ENCODE measurements around the gene RUVBL1. TPM values are rescaled to one million over a fixed set of nuclear protein-coding genes. Genes with fewer than 3 reads are reported as not detected.

Gene RUVBL1
- total and polyA plus RNA-seq, 10 of the 15 experiments (the other 5 are each of a cell fraction or from before 2014, with no cell fraction given), result 15.2 to 142 (median 84.2) TPM

DNA sequence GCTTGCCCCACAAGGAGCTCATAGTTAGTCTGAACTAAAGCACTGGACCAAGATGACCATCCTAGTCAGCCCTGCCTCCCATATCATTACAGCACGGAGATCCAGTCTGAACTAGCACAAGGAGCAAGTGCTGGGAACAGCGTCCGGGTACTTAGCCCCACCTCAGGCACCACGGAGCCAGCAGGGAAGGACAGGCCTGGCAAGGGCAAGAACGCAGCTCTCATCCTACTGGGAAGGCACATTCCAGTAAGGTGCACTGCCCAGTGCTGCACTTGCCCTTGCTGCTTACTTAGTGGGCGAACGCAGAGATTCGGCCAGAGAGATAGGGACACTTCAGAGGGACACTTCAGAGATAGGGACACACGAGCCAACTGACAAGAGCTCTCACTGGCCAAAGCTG lies 43.8 kb downstream of the RUVBL1 start:
- POLR2A ChIA-PET, result no interaction called here
- 99% methylated on average over 9 of the region's 9 CpGs for WGBS (ENCODE audit: insufficient coverage, insufficient replicate concordance, low lambda C conversion rate, missing lambda C conversion rate)
- no peaks in the 10 kb centered on the region for H4K20me1 ChIP-seq (ENCODE audit: control insufficient read depth, insufficient read depth)
- peaks cover 3 to 16% of the 10 kb centered on the region in 2 experiments; a peak in 3 of 4 replicates for H3K36me3 ChIP-seq (ENCODE audit: control insufficient read depth in 2 of 2, insufficient read depth in 2 of 2, low read length in 1 of 2)
- H3K4me3 ChIP-seq, result no peak overlapping the region
- DNase-seq (ENCODE audit: low read depth, low spot score) (no peak), FAIRE-seq (no peak), ATAC-seq (no peak)
- no TSS peak for BruUV-seq (replicated peaks)
- RAD21 ChIA-PET (ENCODE audit: unreplicated experiment), result no interaction called here
- TF ChIP-seq ZNF24 (IDR thresholded peaks at IDR 0.05) (no peak), MTA2 (IDR thresholded peaks at IDR 0.05; ENCODE audit: low read depth) (no peak), SMAD5 (IDR thresholded peaks at IDR 0.05; ENCODE audit: low read depth) (no peak), NFXL1 (IDR thresholded peaks at IDR 0.05; ENCODE audit: borderline replicate concordance) (no peak), TCF12 (IDR thresholded peaks at IDR 0.05; ENCODE audit: low read depth, low read length) (no peak), SRF (IDR thresholded peaks at IDR 0.05; ENCODE audit: low read depth in 2 of 2, low read length in 2 of 2) (no peak), CREM (IDR thresholded peaks at IDR 0.05; ENCODE audit: low read depth) (no peak)
- no peak overlapping the region for H3K9ac ChIP-seq (ENCODE audit: control insufficient read depth, insufficient read depth, low read length)
- H3K27me3 ChIP-seq (replicated peaks in 1 of 2; ENCODE audit: control insufficient read depth in 2 of 2, insufficient read depth in 2 of 2, low read length in 1 of 2), result no peaks in the 10 kb centered on the region
- no peak overlapping the region for H2AFZ ChIP-seq (ENCODE audit: control insufficient read depth, low read depth, low read length)
- in situ Hi-C loops (cut with MboI), result loop anchor here (25.0 kb wide), 1 partner anchor 532 kb away; no protein-coding TSS in a partner anchor
- peaks cover 4% of the 10 kb centered on the region for H3K4me1 ChIP-seq (ENCODE audit: control insufficient read depth, insufficient read depth, low read length)
- CTCF ChIA-PET, result interaction anchor here (0.6 kb wide), 2 partner anchors 8 to 517 kb away, joined by 3 to 4 read pairs; no protein-coding TSS in a partner anchor
- intact Hi-C loops (cut with micrococcal nuclease; ENCODE audit: unreplicated experiment), result no loop called here
- H3K27ac ChIP-seq (ENCODE audit: control insufficient read depth, insufficient read depth), result no peak overlapping the region
- no peaks in the 10 kb centered on the region for H3K9me3 ChIP-seq (replicated peaks; ENCODE audit: control insufficient read depth, insufficient read depth, low read length)
- no peak overlapping the region for H3K4me2 ChIP-seq (ENCODE audit: control insufficient read depth, insufficient read depth)
- SMC1A ChIA-PET (ENCODE audit: uncharacterized antibody, unreplicated experiment), result interaction anchor here (0.5 kb wide), 1 partner anchor 672 kb away, joined by 3 read pairs; no protein-coding TSS in a partner anchor
- H3K79me2 ChIP-seq (ENCODE audit: control insufficient read depth, insufficient read depth, low read length), result no peaks in the 10 kb centered on the region

GRCh38 chr3:128078875-128079274 lies 44.7 kb downstream of the RUVBL1 start:
- no TSS peak for BruUV-seq (replicated peaks)
- ChIA-PET CTCF (no interaction called here), POLR2A (no interaction called here), RAD21 (ENCODE audit: unreplicated experiment) (no interaction called here), SMC1A (ENCODE audit: uncharacterized antibody, unreplicated experiment) (no interaction called here)
- Histone ChIP-seq H3K9ac (ENCODE audit: control insufficient read depth, insufficient read depth, low read length) (no peak overlapping the region), H3K27ac (ENCODE audit: control insufficient read depth, insufficient read depth) (no peak overlapping the region), H3K4me3 (no peak overlapping the region), H3K27me3 (replicated peaks in 1 of 2; ENCODE audit: control insufficient read depth in 2 of 2, insufficient read depth in 2 of 2, low read length in 1 of 2) (no peaks in the 10 kb centered on the region), H3K79me2 (ENCODE audit: control insufficient read depth, insufficient read depth, low read length) (no peaks in the 10 kb centered on the region), H4K20me1 (ENCODE audit: control insufficient read depth, insufficient read depth) (no peaks in the 10 kb centered on the region), H3K4me1 (ENCODE audit: control insufficient read depth, insufficient read depth, low read length) (peaks cover 4% of the 10 kb centered on the region), H3K36me3 (ENCODE audit: control insufficient read depth in 2 of 2, insufficient read depth in 2 of 2, low read length in 1 of 2) (peaks cover 3 to 14% of the 10 kb centered on the region in 2 experiments; a peak in 3 of 4 replicates), H3K4me2 (ENCODE audit: control insufficient read depth, insufficient read depth) (no peak overlapping the region), H2AFZ (ENCODE audit: control insufficient read depth, low read depth, low read length) (no peak overlapping the region), H3K9me3 (replicated peaks; ENCODE audit: control insufficient read depth, insufficient read depth, low read length) (no peaks in the 10 kb centered on the region)
- WGBS (ENCODE audit: insufficient coverage, insufficient replicate concordance, low lambda C conversion rate, missing lambda C conversion rate), result 94% methylated on average over 8 of the region's 8 CpGs
- ATAC-seq (no peak), FAIRE-seq (no peak), DNase-seq (ENCODE audit: low read depth, low spot score) (no peak)
- in situ Hi-C loops (cut with MboI) (loop anchor here (25.0 kb wide), 1 partner anchor 533 kb away; no protein-coding TSS in a partner anchor), intact Hi-C loops (cut with micrococcal nuclease; ENCODE audit: unreplicated experiment) (no loop called here)
- no peak for TF ChIP-seq NFYB (IDR thresholded peaks at IDR 0.05; ENCODE audit: insufficient read depth, low read depth, low read length)
- TF ChIP-seq, protein P1, sequence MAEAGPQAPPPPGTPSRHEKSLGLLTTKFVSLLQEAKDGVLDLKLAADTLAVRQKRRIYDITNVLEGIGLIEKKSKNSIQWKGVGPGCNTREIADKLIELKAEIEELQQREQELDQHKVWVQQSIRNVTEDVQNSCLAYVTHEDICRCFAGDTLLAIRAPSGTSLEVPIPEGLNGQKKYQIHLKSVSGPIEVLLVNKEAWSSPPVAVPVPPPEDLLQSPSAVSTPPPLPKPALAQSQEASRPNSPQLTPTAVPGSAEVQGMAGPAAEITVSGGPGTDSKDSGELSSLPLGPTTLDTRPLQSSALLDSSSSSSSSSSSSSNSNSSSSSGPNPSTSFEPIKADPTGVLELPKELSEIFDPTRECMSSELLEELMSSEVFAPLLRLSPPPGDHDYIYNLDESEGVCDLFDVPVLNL (IDR thresholded peaks at IDR 0.05; ENCODE audit: low read depth, low read length), result no peak
- no peak for TF ChIP-seq RAD21 (IDR thresholded peaks at IDR 0.05; ENCODE audit: insufficient read depth, low read depth, low read length)
- no peak for TF ChIP-seq ZNF217 (IDR thresholded peaks at IDR 0.05)
- TF ChIP-seq MEF2B (IDR thresholded peaks at IDR 0.05; ENCODE audit: partially characterized antibody, poor library complexity, severe bottlenecking), result no peak
- TF ChIP-seq WRNIP1 (IDR thresholded peaks at IDR 0.05; ENCODE audit: borderline replicate concordance, low read depth, low read length), result no peak
- no peak for TF ChIP-seq HSF1 (IDR thresholded peaks at IDR 0.05; ENCODE audit: low read depth, low read length)
- TF ChIP-seq ZNF207 (IDR thresholded peaks at IDR 0.05; ENCODE audit: borderline replicate concordance), result no peak
